K562 (cell line): Measurements from ENCODE around the gene GRIN1. TPM values are rescaled to one million over a fixed set of nuclear protein-coding genes. Genes with fewer than 3 reads are reported as not detected.
A peak's percentile ranks its signal among the peaks of the same experiment; 100 is the strongest.

ENCODE experiments used
- BMI1 ChIP-seq: fragments of 150-350 bp; IDR thresholded peaks from 2 replicates; pipeline ENCODE4 v1.6.1; 2014; ENCODE audit warnings: low read length
- EP400 ChIP-seq: fragments of 450-650 bp; IDR thresholded peaks from 2 replicates; pipeline ENCODE4 v1.6.1; 2017; ENCODE audit warnings: antibody characterized with exemption, mild to moderate bottlenecking, moderate library complexity
- FOXM1 ChIP-seq, 2 experiments: fragments of 450-650 bp in 1 of 2; sonication (generic) in 1 of 2; formaldehyde crosslinking in 1 of 2; IDR thresholded peaks; 2 replicates each; pipeline versions ENCODE4 v1.6.1 to v1.9.0; 2017 to 2022; ENCODE audit warnings: low read depth in 2 of 2, mild to moderate bottlenecking in 2 of 2, missing genetic modification reagents in 1 of 2, moderate library complexity in 1 of 2
- HMG20B ChIP-seq: fragments of 250-450 bp; sonication (Bioruptor Pico); IDR thresholded peaks from 2 replicates; pipeline ENCODE4 v1.5.0; 2021; ENCODE audit warnings: mild to moderate bottlenecking
- MLLT1 ChIP-seq, 2 experiments: fragments of 450-650 bp; IDR thresholded peaks; 2 replicates each; pipeline ENCODE4 v1.6.1; 2016
- NR1H2 ChIP-seq: sonication (generic); formaldehyde crosslinking; IDR thresholded peaks from 2 replicates; pipeline ENCODE4 v1.4.0; 2020; ENCODE audit warnings: mild to moderate bottlenecking, missing genetic modification reagents
- NRF1 ChIP-seq, 2 experiments: fragments of 450-650 bp; IDR thresholded peaks in 1 of 2; conservative IDR thresholded peaks in 1 of 2; 2 replicates each; pipeline ENCODE4 v1.6.1; 2014; ENCODE audit warnings: mild to moderate bottlenecking in 2 of 2
- POLR2B ChIP-seq: fragments of 450-650 bp; IDR thresholded peaks from 2 replicates; pipeline ENCODE4 v1.6.1; 2018; ENCODE audit warnings: low read depth; ENCODE audit not compliant: partially characterized antibody
- RBBP5 ChIP-seq: fragments of 200-600 bp; sonication (generic); IDR thresholded peaks from 2 replicates; pipeline ENCODE4 v1.6.1; 2012; ENCODE audit warnings: borderline replicate concordance, mild to moderate bottlenecking, low read length, control low read depth, inconsistent platforms; ENCODE audit not compliant: insufficient read depth, poor library complexity, severe bottlenecking
- RBM14 ChIP-seq: fragments of 200-400 bp; formaldehyde crosslinking; IDR thresholded peaks from 2 replicates; pipeline ENCODE4 v1.6.1; 2018; ENCODE audit warnings: low read depth, mild to moderate bottlenecking, low read length, moderate library complexity, borderline replicate concordance; ENCODE audit not compliant: insufficient read depth
- SAFB ChIP-seq: fragments of 200-400 bp; formaldehyde crosslinking; IDR thresholded peaks from 2 replicates; pipeline ENCODE4 v1.6.1; 2017; ENCODE audit warnings: low read depth, low read length, borderline replicate concordance
- SIN3A ChIP-seq, 2 experiments: fragments of 150-350 bp in 1 of 2; IDR thresholded peaks; 2 replicates each; pipeline ENCODE4 v1.6.1; 2011 to 2016; ENCODE audit warnings: borderline replicate concordance in 2 of 2, low read depth in 2 of 2, low read length in 2 of 2, mild to moderate bottlenecking in 2 of 2, moderate library complexity in 2 of 2; ENCODE audit not compliant: control insufficient read depth in 1 of 2
- SRSF3 ChIP-seq: fragments of 200-400 bp; formaldehyde crosslinking; IDR thresholded peaks from 2 replicates; pipeline ENCODE4 v1.6.1; 2016; ENCODE audit warnings: mild to moderate bottlenecking, low read length, moderate library complexity; ENCODE audit not compliant: insufficient read depth
- ZNF175 ChIP-seq: fragments of 200-800 bp; sonication (Bioruptor generic); IDR thresholded peaks from 2 replicates; pipeline ENCODE4 v1.6.1; 2016; ENCODE audit warnings: low read depth, mild to moderate bottlenecking, missing genetic modification characterization, missing compliant biosample characterization
- ZSCAN32 ChIP-seq: fragments of 450-650 bp; formaldehyde crosslinking; IDR thresholded peaks from 2 replicates; pipeline ENCODE4 v1.4.0; 2020; ENCODE audit warnings: mild to moderate bottlenecking, moderate library complexity
- polyA plus RNA-seq, 8 experiments: library from polyadenylated mRNA; depleted of rRNA in 4 of 8; stranded (reverse) in 5 of 8; unstranded in 3 of 8; fragments of >200 nt; fragmentation: Nextera tagmentation in 2 of 8; fragmentation: Illumina TruSeq in 1 of 8; extraction: Ambion mirVana in 2 of 8; extraction: Trizol in 1 of 8; gene quantifications; 2 replicates each; pipeline versions ENCODE4 v1.2.1 to v1.2.3, GENCODE V29; 2011 to 2014; ENCODE audit warnings: inconsistent platforms in 1 of 8, missing spikeins in 1 of 8
- total RNA-seq, 7 experiments: library from RNA; depleted of rRNA in 6 of 7; stranded (reverse); fragments of >200 nt in 6 of 7; fragmentation: Illumina TruSeq in 2 of 7; extraction: Trizol in 2 of 7; gene quantifications; 2 replicates each; pipeline versions ENCODE4 v1.2.1 to v1.2.3, GENCODE V29; 2011 to 2021; ENCODE audit warnings: low replicate concordance in 1 of 7
- TF ChIP-seq, protein P1 (sequence below): fragments of 450-650 bp; formaldehyde crosslinking; IDR thresholded peaks from 2 replicates; pipeline ENCODE4 v1.4.0; 2020; ENCODE audit warnings: mild to moderate bottlenecking, mixed read lengths
- TF ChIP-seq, protein P2 (sequence below): fragments of 450-650 bp; IDR thresholded peaks from 2 replicates; pipeline ENCODE4 v1.6.1; 2018; ENCODE audit not compliant: partially characterized antibody

The GRIN1 gene
- total and polyA plus RNA-seq, 9 of the 15 experiments (the other 6 are each of a cell fraction or from before 2014, with no cell fraction given): 0.03 to 0.35 (median 0.16) TPM; not detected in 6

DNA sequence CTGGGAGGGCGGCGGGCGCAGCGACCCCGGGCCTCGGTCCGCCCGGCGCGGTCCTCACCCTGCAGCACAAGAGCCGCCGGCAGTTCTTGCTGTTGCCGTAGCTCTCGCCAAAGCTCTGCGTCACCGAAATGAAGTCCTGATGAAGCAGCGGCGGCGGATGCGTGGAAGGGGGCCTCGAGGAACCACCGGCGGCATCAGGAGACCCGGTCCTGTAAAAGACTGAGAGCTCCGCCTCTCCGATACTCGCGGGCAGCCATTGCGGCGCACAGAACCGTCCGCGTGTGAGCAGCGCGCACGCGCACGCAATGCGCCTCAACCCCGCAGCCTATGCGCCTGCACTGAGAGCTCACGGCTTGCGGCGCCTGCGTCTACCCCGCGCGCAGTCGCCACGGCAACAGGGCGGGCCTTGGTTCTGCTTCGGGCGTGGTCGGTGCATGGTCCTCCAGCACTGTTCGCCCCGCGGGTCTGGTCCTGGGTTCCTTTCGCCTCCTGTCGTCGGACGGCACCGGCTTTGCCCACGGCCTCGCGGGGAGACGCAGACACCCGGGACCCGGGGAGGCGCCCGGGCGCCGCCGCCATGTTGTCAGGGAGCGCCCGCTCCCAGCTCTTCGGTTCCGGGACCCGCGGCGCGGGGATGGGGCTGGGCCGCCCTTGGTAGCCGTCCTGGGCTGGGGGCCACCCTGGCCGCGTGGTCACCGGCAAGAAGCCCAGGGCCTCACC, 9.3 kb upstream of the GRIN1 start (continued):
- TF ChIP-seq RBM14 (0 out of 2 replicates have a peak, but pooled peaks have one; percentile 31), ZSCAN32 (CRISPR knock-in tag) (no peak), RBBP5 (peak; percentile 84), NRF1 (conservative IDR thresholded peaks at IDR 0.05 in 1 of 2, IDR thresholded peaks at IDR 0.05 in 1 of 2) (peak; percentile 98), BMI1 (peak; percentile 92), SRSF3 (no peak), ZNF175 (CRISPR knock-in tag) (0 out of 2 replicates have a peak, but pooled peaks have one; percentile 24), SAFB (peak; percentile 70), HMG20B (CRISPR knock-in tag) (no peak), POLR2B (peak; percentile 86), MLLT1 (IDR thresholded peaks at IDR 0.05) (peak in 1 of 2 experiments; percentile 39; a peak in 1 of 4 replicates), SIN3A (IDR thresholded peaks at IDR 0.05; ENCODE audit: borderline replicate concordance in 2 of 2, control insufficient read depth in 1 of 2, low read depth in 2 of 2, low read length in 2 of 2) (peak; percentile 51 to 64; a peak in 2 of 4 replicates), NR1H2 (CRISPR knock-in tag) (no peak), EP400 (peak; percentile 82), FOXM1 (IDR thresholded peaks at IDR 0.05; ENCODE audit: low read depth) (no peak), FOXM1 (CRISPR knock-in tag; IDR thresholded peaks at IDR 0.05; ENCODE audit: low read depth) (peak; percentile 27)
- TF ChIP-seq, protein P1, sequence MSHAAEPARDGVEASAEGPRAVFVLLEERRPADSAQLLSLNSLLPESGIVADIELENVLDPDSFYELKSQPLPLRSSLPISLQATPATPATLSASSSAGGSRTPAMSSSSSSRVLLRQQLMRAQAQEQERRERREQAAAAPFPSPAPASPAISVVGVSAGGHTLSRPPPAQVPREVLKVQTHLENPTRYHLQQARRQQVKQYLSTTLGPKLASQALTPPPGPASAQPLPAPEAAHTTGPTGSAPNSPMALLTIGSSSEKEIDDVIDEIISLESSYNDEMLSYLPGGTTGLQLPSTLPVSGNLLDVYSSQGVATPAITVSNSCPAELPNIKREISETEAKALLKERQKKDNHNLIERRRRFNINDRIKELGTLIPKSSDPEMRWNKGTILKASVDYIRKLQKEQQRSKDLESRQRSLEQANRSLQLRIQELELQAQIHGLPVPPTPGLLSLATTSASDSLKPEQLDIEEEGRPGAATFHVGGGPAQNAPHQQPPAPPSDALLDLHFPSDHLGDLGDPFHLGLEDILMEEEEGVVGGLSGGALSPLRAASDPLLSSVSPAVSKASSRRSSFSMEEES (CRISPR knock-in tag): no peak
- TF ChIP-seq, protein P2, sequence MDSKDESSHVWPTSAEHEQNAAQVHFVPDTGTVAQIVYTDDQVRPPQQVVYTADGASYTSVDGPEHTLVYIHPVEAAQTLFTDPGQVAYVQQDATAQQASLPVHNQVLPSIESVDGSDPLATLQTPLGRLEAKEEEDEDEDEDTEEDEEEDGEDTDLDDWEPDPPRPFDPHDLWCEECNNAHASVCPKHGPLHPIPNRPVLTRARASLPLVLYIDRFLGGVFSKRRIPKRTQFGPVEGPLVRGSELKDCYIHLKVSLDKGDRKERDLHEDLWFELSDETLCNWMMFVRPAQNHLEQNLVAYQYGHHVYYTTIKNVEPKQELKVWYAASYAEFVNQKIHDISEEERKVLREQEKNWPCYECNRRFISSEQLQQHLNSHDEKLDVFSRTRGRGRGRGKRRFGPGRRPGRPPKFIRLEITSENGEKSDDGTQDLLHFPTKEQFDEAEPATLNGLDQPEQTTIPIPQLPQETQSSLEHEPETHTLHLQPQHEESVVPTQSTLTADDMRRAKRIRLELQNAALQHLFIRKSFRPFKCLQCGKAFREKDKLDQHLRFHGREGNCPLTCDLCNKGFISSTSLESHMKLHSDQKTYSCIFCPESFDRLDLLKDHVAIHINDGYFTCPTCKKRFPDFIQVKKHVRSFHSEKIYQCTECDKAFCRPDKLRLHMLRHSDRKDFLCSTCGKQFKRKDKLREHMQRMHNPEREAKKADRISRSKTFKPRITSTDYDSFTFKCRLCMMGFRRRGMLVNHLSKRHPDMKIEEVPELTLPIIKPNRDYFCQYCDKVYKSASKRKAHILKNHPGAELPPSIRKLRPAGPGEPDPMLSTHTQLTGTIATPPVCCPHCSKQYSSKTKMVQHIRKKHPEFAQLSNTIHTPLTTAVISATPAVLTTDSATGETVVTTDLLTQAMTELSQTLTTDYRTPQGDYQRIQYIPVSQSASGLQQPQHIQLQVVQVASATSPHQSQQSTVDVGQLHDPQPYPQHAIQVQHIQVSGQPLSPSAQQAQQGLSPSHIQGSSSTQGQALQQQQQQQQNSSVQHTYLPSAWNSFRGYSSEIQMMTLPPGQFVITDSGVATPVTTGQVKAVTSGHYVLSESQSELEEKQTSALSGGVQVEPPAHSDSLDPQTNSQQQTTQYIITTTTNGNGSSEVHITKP: no peak
